ENCODE results near the gene AARS2. TPM values are rescaled to one million over a fixed set of nuclear protein-coding genes. Genes with fewer than 3 reads are reported as not detected.

Gene AARS2
- total and polyA plus RNA-seq, 2 of the 4 experiments (the other 2 are of a cell fraction) = 9.1 to 10.4 TPM

DNA sequence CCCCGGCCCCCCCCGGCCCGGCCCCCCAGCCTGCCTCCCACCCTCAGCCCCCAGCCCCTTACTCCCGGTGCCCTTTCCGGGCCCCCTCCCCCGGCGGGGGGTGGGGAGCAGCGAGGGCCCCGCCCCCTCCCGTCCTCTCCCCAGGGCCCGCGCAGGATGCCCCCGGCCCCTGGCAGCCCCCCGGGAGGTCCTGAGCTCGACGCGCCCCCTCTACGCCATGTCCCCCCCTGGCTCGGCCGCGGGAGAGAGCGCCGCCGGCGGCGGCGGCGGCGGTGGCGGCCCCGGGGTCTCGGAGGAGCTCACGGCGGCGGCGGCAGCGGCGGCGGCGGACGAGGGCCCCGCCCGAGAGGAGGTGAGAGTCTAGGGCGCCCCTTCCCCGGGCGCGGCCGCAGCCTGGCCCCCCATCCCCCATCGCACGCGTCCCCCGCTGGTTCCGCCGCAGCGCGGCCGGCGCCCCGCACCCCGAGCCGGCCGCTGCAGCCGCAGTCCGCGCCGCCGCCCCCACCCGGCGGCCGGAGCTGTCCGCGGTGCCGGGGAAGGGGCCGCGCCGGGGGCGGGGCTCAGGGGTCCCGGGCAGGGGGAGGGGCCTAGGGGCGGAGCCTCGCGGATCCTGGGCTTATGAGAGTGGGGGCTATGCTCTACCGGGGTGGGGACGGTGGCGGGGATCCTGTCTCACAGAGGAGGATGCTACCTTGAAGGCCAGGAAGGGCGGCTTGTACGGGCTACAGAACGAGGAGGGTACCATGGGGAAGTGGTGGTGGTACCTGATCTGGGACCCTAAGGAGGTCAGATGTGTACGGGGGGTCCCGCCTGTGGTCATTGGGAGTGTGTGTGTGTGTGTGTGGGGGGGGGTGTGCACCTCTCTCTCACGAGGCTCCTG lies 42.4 kb downstream of the AARS2 start:
- no peak overlapping the region for H2AFZ ChIP-seq (replicated peaks; ENCODE audit: low read length, poor library complexity)
- no peak overlapping the region for H2AK9ac ChIP-seq (replicated peaks; ENCODE audit: low read depth, low read length, poor library complexity)
- H3K9me3 ChIP-seq (ENCODE audit: control insufficient read depth, insufficient read depth, low read length) = no peaks in the 10 kb centered on the region
- H3K9ac ChIP-seq (ENCODE audit: low read depth, low read length) = no peak overlapping the region
- no peak overlapping the region for H2BK20ac ChIP-seq (ENCODE audit: low read depth, low read length)
- WGBS, 2 experiments (ENCODE audit: extremely low coverage in 2 of 2, insufficient read length in 1 of 2) = 0% methylated on average over 12 of the region's 90 CpGs; no CpG with 5 or more reads in 1 of the 2 experiments
- no peaks in the 10 kb centered on the region for H3K9me1 ChIP-seq (ENCODE audit: insufficient read depth, low read length)
- no peak overlapping the region for H4K8ac ChIP-seq (ENCODE audit: low read depth in 2 of 2, low read length in 2 of 2)
- no peak overlapping the region; the same call in 1 of the 2 replicates for H3K4me3 ChIP-seq (ENCODE audit: insufficient read depth, low read depth, low read length)
- no peak overlapping the region for H2BK15ac ChIP-seq (ENCODE audit: low read depth, low read length)
- H4K5ac ChIP-seq (ENCODE audit: low read depth, low read length) = no peak overlapping the region
- BruUV-seq (replicated peaks) = no TSS peak
- no peak overlapping the region for H3K14ac ChIP-seq (replicated peaks; ENCODE audit: low read depth, low read length)
- H4K91ac ChIP-seq (ENCODE audit: insufficient read depth, low read depth, low read length) = no peak overlapping the region
- POLR2A ChIA-PET (ENCODE audit: unreplicated experiment) = no interaction called here
- H3K27ac ChIP-seq (ENCODE audit: insufficient read depth, low read length) = no peak overlapping the region
- no peaks in the 10 kb centered on the region for H3K79me1 ChIP-seq (ENCODE audit: low read depth in 1 of 2, low read length in 2 of 2)
- no peaks in the 10 kb centered on the region for H3K4me1 ChIP-seq (ENCODE audit: control insufficient read depth, insufficient read depth, low read length)
- H2AK5ac ChIP-seq (ENCODE audit: low read depth, low read length) = no peak overlapping the region
- DNase-seq = no peak
- H3K56ac ChIP-seq (ENCODE audit: extremely low read depth, insufficient read depth, low read length) = no peak overlapping the region
- CTCF ChIA-PET = interaction anchor here (1.1 kb wide), 1 partner anchor 63 kb away, joined by 3 read pairs; no protein-coding TSS in a partner anchor
- peaks cover 61% of the 10 kb centered on the region for H3K27me3 ChIP-seq (ENCODE audit: control insufficient read depth, insufficient read depth, low read length)
- H2BK120ac ChIP-seq (ENCODE audit: low read depth, low read length) = no peak overlapping the region
- no peak overlapping the region for H3K4ac ChIP-seq (ENCODE audit: low read depth, low read length)
- peak; percentile 55; the same call in 1 of the 2 replicates for ATAC-seq (ENCODE audit: low read depth)
- H2BK5ac ChIP-seq (ENCODE audit: low read depth, low read length, poor library complexity, severe bottlenecking) = no peak overlapping the region
- no peak overlapping the region for H3K18ac ChIP-seq (ENCODE audit: low read depth, low read length)
- H3K23ac ChIP-seq (ENCODE audit: low read depth, low read length) = no peak overlapping the region
- dilution Hi-C loops (cut with HindIII; ENCODE audit: low sequenced_read_pairs, unreplicated experiment) = no loop called here
- H3K4me2 ChIP-seq (ENCODE audit: low read depth, low read length) = no peak overlapping the region; the same call in 1 of the 2 replicates
- H3K36me3 ChIP-seq (ENCODE audit: control insufficient read depth, insufficient read depth, low read length) = no peaks in the 10 kb centered on the region
- in situ Hi-C loops (cut with MboI; ENCODE audit: low sequenced_read_pairs) = no loop called here
- intact Hi-C loops (cut with micrococcal nuclease) = no loop called here
- TF ChIP-seq MAZ (IDR thresholded peaks at IDR 0.05; ENCODE audit: borderline replicate concordance, low read depth, low read length) (peak; percentile 43; the same call in 1 of the 2 replicates), SMC3 (IDR thresholded peaks at IDR 0.05; ENCODE audit: low read depth, low read length) (no peak), CEBPB (IDR thresholded peaks at IDR 0.05; ENCODE audit: low read depth, low read length) (no peak), MAFK (IDR thresholded peaks at IDR 0.05; ENCODE audit: low read depth, low read length) (no peak), FOS (IDR thresholded peaks at IDR 0.05; ENCODE audit: low read depth, low read length) (no peak), CHD1 (IDR thresholded peaks at IDR 0.05; ENCODE audit: low read depth, low read length) (no peak)
- TF ChIP-seq, protein P1, sequence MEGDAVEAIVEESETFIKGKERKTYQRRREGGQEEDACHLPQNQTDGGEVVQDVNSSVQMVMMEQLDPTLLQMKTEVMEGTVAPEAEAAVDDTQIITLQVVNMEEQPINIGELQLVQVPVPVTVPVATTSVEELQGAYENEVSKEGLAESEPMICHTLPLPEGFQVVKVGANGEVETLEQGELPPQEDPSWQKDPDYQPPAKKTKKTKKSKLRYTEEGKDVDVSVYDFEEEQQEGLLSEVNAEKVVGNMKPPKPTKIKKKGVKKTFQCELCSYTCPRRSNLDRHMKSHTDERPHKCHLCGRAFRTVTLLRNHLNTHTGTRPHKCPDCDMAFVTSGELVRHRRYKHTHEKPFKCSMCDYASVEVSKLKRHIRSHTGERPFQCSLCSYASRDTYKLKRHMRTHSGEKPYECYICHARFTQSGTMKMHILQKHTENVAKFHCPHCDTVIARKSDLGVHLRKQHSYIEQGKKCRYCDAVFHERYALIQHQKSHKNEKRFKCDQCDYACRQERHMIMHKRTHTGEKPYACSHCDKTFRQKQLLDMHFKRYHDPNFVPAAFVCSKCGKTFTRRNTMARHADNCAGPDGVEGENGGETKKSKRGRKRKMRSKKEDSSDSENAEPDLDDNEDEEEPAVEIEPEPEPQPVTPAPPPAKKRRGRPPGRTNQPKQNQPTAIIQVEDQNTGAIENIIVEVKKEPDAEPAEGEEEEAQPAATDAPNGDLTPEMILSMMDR (conservative IDR thresholded peaks at IDR 0.05; ENCODE audit: low read depth, low read length) = no peak
- TF ChIP-seq, protein P2, sequence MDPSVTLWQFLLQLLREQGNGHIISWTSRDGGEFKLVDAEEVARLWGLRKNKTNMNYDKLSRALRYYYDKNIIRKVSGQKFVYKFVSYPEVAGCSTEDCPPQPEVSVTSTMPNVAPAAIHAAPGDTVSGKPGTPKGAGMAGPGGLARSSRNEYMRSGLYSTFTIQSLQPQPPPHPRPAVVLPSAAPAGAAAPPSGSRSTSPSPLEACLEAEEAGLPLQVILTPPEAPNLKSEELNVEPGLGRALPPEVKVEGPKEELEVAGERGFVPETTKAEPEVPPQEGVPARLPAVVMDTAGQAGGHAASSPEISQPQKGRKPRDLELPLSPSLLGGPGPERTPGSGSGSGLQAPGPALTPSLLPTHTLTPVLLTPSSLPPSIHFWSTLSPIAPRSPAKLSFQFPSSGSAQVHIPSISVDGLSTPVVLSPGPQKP (IDR thresholded peaks at IDR 0.05; ENCODE audit: borderline replicate concordance, low read depth, low read length) = no peak
- H4K20me1 ChIP-seq (ENCODE audit: insufficient read depth, low read length) = no peaks in the 10 kb centered on the region; the same call in 1 of the 2 replicates

Data from IMR-90 (cell line).